ENCODE data around the gene SUCO. TPM values are rescaled to one million over a fixed set of nuclear protein-coding genes. Genes with fewer than 3 reads are reported as not detected.

Gene SUCO
- total and polyA plus RNA-seq, 5 experiments from 2014 or later = 10.3 to 63.1 (median 14.6) TPM

Other genes with a start within 250 kb of the SUCO start
- gene C1orf105, start 112.5 kb upstream of the SUCO start, total RNA-seq = under 1 TPM in 1 of 2 experiments, not detected in 1; 0.68 TPM
- not detected for gene C1orf105, start 112.5 kb upstream of the SUCO start, polyA plus RNA-seq
- gene PIGC, start 89.1 kb upstream of the SUCO start, total RNA-seq = 10 to 100 TPM; 35.8 to 43.2 TPM
- 10 to 100 TPM; 69.1 to 92.8 (median 86.1) TPM for gene PIGC, start 89.1 kb upstream of the SUCO start, polyA plus RNA-seq
- under 1 TPM in 1 of 2 experiments, not detected in 1; 0.18 TPM for gene FASLG, start 126.0 kb downstream of the SUCO start, total RNA-seq
- 1 to 10 TPM in 1 of 3 donors, not detected in 2; 2.3 TPM for gene FASLG, start 126.0 kb downstream of the SUCO start, polyA plus RNA-seq